Measurements from ENCODE around the gene CCDC51. TPM values are rescaled to one million over a fixed set of nuclear protein-coding genes. Genes with fewer than 3 reads are reported as not detected.

CCDC51 gene
- total and polyA plus RNA-seq, 2 donors (not counting 3 experiments of a cell fraction or from before 2014, with no cell fraction given) = 11.2 to 11.3 TPM

GRCh38 chr3:48387634-48388033 lies 52.3 kb downstream of the CCDC51 start:
- Histone ChIP-seq H3K79me2 (ENCODE audit: control insufficient read depth, insufficient read depth, low read length) (no peaks in the 10 kb centered on the region), H4K20me1 (replicated peaks; ENCODE audit: control insufficient read depth, extremely low read depth, insufficient read depth, low read length) (no peaks in the 10 kb centered on the region), H3K36me3 (ENCODE audit: control insufficient read depth in 2 of 2, extremely low read depth in 1 of 2, insufficient read depth in 2 of 2, low read length in 2 of 2) (no peaks in the 10 kb centered on the region), H2AFZ (ENCODE audit: low read depth, low read length) (no peak overlapping the region), H3K9me3 (replicated peaks; ENCODE audit: control insufficient read depth, insufficient read depth, low read length) (no peaks in the 10 kb centered on the region), H3K4me1 (ENCODE audit: control insufficient read depth, extremely low read depth, insufficient read depth, low read length) (no peaks in the 10 kb centered on the region), H3K4me2 (ENCODE audit: insufficient read depth, low read length) (no peak overlapping the region), H3K9ac (replicated peaks; ENCODE audit: extremely low read depth, insufficient read depth, low read length) (no peak overlapping the region), H3K27ac (ENCODE audit: insufficient read depth, low read depth, low read length) (no peak overlapping the region), H3K4me3 (replicated peaks in 1 of 3; ENCODE audit: insufficient read depth in 1 of 3, low read depth in 1 of 3, low read length in 3 of 3) (no peak overlapping the region), H3K27me3 (ENCODE audit: control insufficient read depth in 2 of 2, insufficient read depth in 2 of 2, low read length in 2 of 2) (peaks cover 13 to 51% of the 10 kb centered on the region in 2 experiments), H3K9me1 (replicated peaks; ENCODE audit: control insufficient read depth, extremely low read depth, insufficient read depth, low read length) (no peaks in the 10 kb centered on the region)
- intact Hi-C loops (cut with micrococcal nuclease) = no loop called here
- DNase-seq (ENCODE audit: low read depth, low spot score) (no peak), FAIRE-seq (no peak)
- BruUV-seq (replicated peaks) = no TSS peak
- ChIA-PET POLR2A (interaction anchor here (0.7 kb wide), 1 partner anchor 330 kb away, joined by 3 read pairs; no protein-coding TSS in a partner anchor), CTCF (interaction anchor here (1.0 to 3.0 kb wide), 3 partner anchors 14 to 114 kb away, joined by 3 to 15 read pairs (median 3); no protein-coding TSS in a partner anchor)
- TF ChIP-seq EZH2 (IDR thresholded peaks at IDR 0.05; ENCODE audit: borderline replicate concordance, low read depth, low read length, severe bottlenecking) (no peak), JUN (IDR thresholded peaks at IDR 0.05; ENCODE audit: borderline replicate concordance, insufficient read depth, insufficient read length, low read depth) (no peak), POLR2A (IDR thresholded peaks at IDR 0.05; ENCODE audit: low read depth, low read length) (no peak), POLR2AphosphoS5 (IDR thresholded peaks at IDR 0.05; ENCODE audit: insufficient read depth, low read depth, low read length) (no peak), GATA2 (IDR thresholded peaks at IDR 0.05; ENCODE audit: insufficient read depth, insufficient read length, low read depth, low read length) (no peak), FOS (IDR thresholded peaks at IDR 0.05; ENCODE audit: borderline replicate concordance, insufficient read depth, low read length) (no peak), MYC (IDR thresholded peaks at IDR 0.05; ENCODE audit: low read depth, low read length) (no peak)
- TF ChIP-seq, protein P1, sequence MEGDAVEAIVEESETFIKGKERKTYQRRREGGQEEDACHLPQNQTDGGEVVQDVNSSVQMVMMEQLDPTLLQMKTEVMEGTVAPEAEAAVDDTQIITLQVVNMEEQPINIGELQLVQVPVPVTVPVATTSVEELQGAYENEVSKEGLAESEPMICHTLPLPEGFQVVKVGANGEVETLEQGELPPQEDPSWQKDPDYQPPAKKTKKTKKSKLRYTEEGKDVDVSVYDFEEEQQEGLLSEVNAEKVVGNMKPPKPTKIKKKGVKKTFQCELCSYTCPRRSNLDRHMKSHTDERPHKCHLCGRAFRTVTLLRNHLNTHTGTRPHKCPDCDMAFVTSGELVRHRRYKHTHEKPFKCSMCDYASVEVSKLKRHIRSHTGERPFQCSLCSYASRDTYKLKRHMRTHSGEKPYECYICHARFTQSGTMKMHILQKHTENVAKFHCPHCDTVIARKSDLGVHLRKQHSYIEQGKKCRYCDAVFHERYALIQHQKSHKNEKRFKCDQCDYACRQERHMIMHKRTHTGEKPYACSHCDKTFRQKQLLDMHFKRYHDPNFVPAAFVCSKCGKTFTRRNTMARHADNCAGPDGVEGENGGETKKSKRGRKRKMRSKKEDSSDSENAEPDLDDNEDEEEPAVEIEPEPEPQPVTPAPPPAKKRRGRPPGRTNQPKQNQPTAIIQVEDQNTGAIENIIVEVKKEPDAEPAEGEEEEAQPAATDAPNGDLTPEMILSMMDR (IDR thresholded peaks at IDR 0.05; ENCODE audit: extremely low read depth in 1 of 2, insufficient read depth in 1 of 2, low read depth in 1 of 2, low read length in 2 of 2) = no peak
- TF ChIP-seq, protein P2, sequence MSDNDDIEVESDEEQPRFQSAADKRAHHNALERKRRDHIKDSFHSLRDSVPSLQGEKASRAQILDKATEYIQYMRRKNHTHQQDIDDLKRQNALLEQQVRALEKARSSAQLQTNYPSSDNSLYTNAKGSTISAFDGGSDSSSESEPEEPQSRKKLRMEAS (IDR thresholded peaks at IDR 0.05; ENCODE audit: insufficient read depth, insufficient read length) = no peak
- dilution Hi-C loops (cut with MboI; ENCODE audit: extremely low pct_ligation_motif_present, low sequenced_read_pairs) = no loop called here

Other genes starting within 250 kb of the CCDC51 start
- gene CAMP, start 216.6 kb downstream of the CCDC51 start, total RNA-seq = not detected in 2 replicates
- not detected in 2 replicates for gene CAMP, start 216.6 kb downstream of the CCDC51 start, polyA plus RNA-seq
- gene ZNF589, start 199.0 kb downstream of the CCDC51 start, total RNA-seq = 12.4 and 13.4 TPM in 2 replicates
- gene ZNF589, start 199.0 kb downstream of the CCDC51 start, polyA plus RNA-seq = 4.7 and 6.5 TPM in 2 replicates
- 26.9 and 27.7 TPM in 2 replicates for gene NME6, start 138.8 kb downstream of the CCDC51 start, total RNA-seq
- 37.8 and 43.1 TPM in 2 replicates for gene NME6, start 138.8 kb downstream of the CCDC51 start, polyA plus RNA-seq
- gene SPINK8, start 106.5 kb downstream of the CCDC51 start, total RNA-seq = not detected in 2 replicates
- not detected in 2 replicates for gene SPINK8, start 106.5 kb downstream of the CCDC51 start, polyA plus RNA-seq
- gene FBXW12, start 67.9 kb downstream of the CCDC51 start, total RNA-seq = not detected in 2 replicates
- not detected in 2 replicates for gene FBXW12, start 67.9 kb downstream of the CCDC51 start, polyA plus RNA-seq
- 43.0 and 43.1 TPM in 2 replicates for gene PLXNB1, start 10.0 kb downstream of the CCDC51 start, total RNA-seq
- 45.2 and 47.5 TPM in 2 replicates for gene PLXNB1, start 10.0 kb downstream of the CCDC51 start, polyA plus RNA-seq
- gene TMA7, start 138 bp upstream of the CCDC51 start, total RNA-seq = 306 and 332 TPM in 2 replicates
- 73.0 and 137 TPM in 2 replicates for gene TMA7, start 138 bp upstream of the CCDC51 start, polyA plus RNA-seq
- gene ATRIP, start 6.6 kb upstream of the CCDC51 start, total RNA-seq = 12.6 and 14.7 TPM in 2 replicates
- 10.6 and 13.0 TPM in 2 replicates for gene ATRIP, start 6.6 kb upstream of the CCDC51 start, polyA plus RNA-seq
- 205 and 213 TPM in 2 replicates for gene SHISA5, start 64.1 kb upstream of the CCDC51 start, total RNA-seq
- gene SHISA5, start 64.1 kb upstream of the CCDC51 start, polyA plus RNA-seq = 320 and 401 TPM in 2 replicates
- gene PFKFB4, start 116.7 kb upstream of the CCDC51 start, total RNA-seq = 4.2 and 4.9 TPM in 2 replicates
- 4.0 and 4.1 TPM in 2 replicates for gene PFKFB4, start 116.7 kb upstream of the CCDC51 start, polyA plus RNA-seq
- gene UCN2, start 123.7 kb upstream of the CCDC51 start, total RNA-seq = not detected in 2 replicates
- 0.05 and 0.11 TPM in 2 replicates for gene UCN2, start 123.7 kb upstream of the CCDC51 start, polyA plus RNA-seq
- 1.5 and 1.9 TPM in 2 replicates for gene COL7A1, start 155.2 kb upstream of the CCDC51 start, total RNA-seq
- gene COL7A1, start 155.2 kb upstream of the CCDC51 start, polyA plus RNA-seq = 0.55 and 1.1 TPM in 2 replicates
- 184 and 186 TPM in 2 replicates for gene UQCRC1, start 169.5 kb upstream of the CCDC51 start, total RNA-seq
- 415 and 427 TPM in 2 replicates for gene UQCRC1, start 169.5 kb upstream of the CCDC51 start, polyA plus RNA-seq
- gene TMEM89, start 181.7 kb upstream of the CCDC51 start, total RNA-seq = not detected in 2 replicates
- not detected in 2 replicates for gene TMEM89, start 181.7 kb upstream of the CCDC51 start, polyA plus RNA-seq
- 32.2 and 34.8 TPM in 2 replicates for gene SLC26A6, start 195.3 kb upstream of the CCDC51 start, total RNA-seq
- gene SLC26A6, start 195.3 kb upstream of the CCDC51 start, polyA plus RNA-seq = 31.0 and 35.3 TPM in 2 replicates
- 0.46 and 0.71 TPM in 2 replicates for gene CELSR3, start 222.8 kb upstream of the CCDC51 start, total RNA-seq
- 0.25 and 0.32 TPM in 2 replicates for gene CELSR3, start 222.8 kb upstream of the CCDC51 start, polyA plus RNA-seq
- gene NCKIPSD, start 245.8 kb upstream of the CCDC51 start, total RNA-seq = 12.8 and 13.4 TPM in 2 replicates
- gene NCKIPSD, start 245.8 kb upstream of the CCDC51 start, polyA plus RNA-seq = 19.1 and 26.2 TPM in 2 replicates